Peyer's patch (tissue), 4 donors: ENCODE results near the gene PTPRE.

Experiments used
- CTCF ChIP-seq, 6 experiments: fragments of 450-650 bp in 4 of 6; fragments of 200-600 bp in 2 of 6; sonication (generic) in 1 of 6; IDR thresholded peaks; one replicate each; pipeline ENCODE4 v1.5.1; 2017 to 2019; ENCODE audit warnings: antibody characterized with exemption in 6 of 6, mild to moderate bottlenecking in 3 of 6, moderate library complexity in 1 of 6
- POLR2A ChIP-seq, 2 donors: fragments of 450-650 bp; IDR thresholded peaks; one replicate each; pipeline ENCODE4 v1.5.1; 2017; ENCODE audit warnings: antibody characterized with exemption in 2 of 2, mild to moderate bottlenecking in 2 of 2, moderate library complexity in 2 of 2

DNA sequence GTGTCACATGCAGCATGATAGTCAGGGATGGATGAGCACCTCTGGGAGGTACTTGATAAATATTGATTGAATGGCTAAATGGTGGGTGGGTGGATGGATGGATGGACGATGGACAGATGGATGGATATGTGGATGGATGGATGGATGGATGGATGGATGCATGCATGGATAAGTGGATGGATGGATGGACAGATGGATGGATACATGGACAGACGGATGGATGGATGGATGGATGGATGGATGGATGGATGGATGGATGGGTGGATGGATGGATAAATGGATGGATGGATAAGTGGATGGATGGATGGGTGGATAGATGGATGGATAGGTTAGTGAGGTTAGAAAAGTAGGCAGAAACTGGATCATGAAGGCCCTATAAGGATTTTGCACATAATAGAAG, 37.4 kb downstream of the PTPRE start:
- no peak for TF ChIP-seq CTCF (IDR thresholded peaks at IDR 0.05)
- no peak for TF ChIP-seq POLR2A (IDR thresholded peaks at IDR 0.05)
